B cell (primary cell): Measurements from ENCODE around the gene NHS. TPM values are rescaled to one million over a fixed set of nuclear protein-coding genes. Genes with fewer than 3 reads are reported as not detected.
"Not testable (repeated sequence)": the region's sequence is repeated elsewhere in the genome, so short reads cannot be mapped to it uniquely, and the experiment has no call there.

Experiments used
- ATAC-seq: fragments of 200-7000 bp; cut with Tn5 transposase; one replicate; pipeline ENCODE4 v1.10.0; 2021; ENCODE audit warnings: low read depth, mild to moderate bottlenecking, moderate number of reproducible peaks, moderate library complexity
- CTCF ChIA-PET: fragments of 350-600 bp; sonication (Branson Sonifier 250); formaldehyde crosslinking; loops from one replicate; lab custom pipeline; 2021; ENCODE audit warnings: antibody characterized with exemption, inconsistent platforms; lab: Charles Lee
- POLR2A ChIA-PET: fragments of 350-600 bp; sonication (Branson Sonifier 250); formaldehyde crosslinking; loops from one replicate; lab custom pipeline; 2021; ENCODE audit warnings: antibody characterized with exemption; lab: Charles Lee
- DNase-seq: peaks from one replicate; pipeline ENCODE4 v3.0.0; 2013
- H2AFZ ChIP-seq: 2 replicates; pipeline ENCODE4 v1.6.1; 2012; ENCODE audit warnings: mild to moderate bottlenecking, low read depth, low read length; ENCODE audit not compliant: insufficient read depth, poor library complexity, severe bottlenecking
- H3K27ac ChIP-seq, 2 donors: 1 replicate in 1 of 2; 2 replicates in 1 of 2; pipeline ENCODE4 v1.5.1; 2012 to 2013; ENCODE audit warnings: low read length in 2 of 2, mild to moderate bottlenecking in 2 of 2, moderate library complexity in 1 of 2
- H3K27me3 ChIP-seq, 4 experiments: fragments of 200-600 bp in 1 of 4; sonication (generic) in 1 of 4; replicated peaks in 1 of 4; 1 replicate in 2 of 4; 2 replicates in 2 of 4; pipeline versions ENCODE4 v1.6.1 to v1.7.0; 2013 to 2016; ENCODE audit warnings: low read length in 3 of 4, mild to moderate bottlenecking in 2 of 4, mixed read lengths in 1 of 4, moderate library complexity in 1 of 4; ENCODE audit not compliant: insufficient read depth in 4 of 4, control insufficient read depth in 3 of 4; ENCODE audit errors: control extremely low read depth in 1 of 4
- H3K36me3 ChIP-seq, 2 experiments: replicated peaks in 1 of 2; 1 replicate in 1 of 2; 2 replicates in 1 of 2; pipeline versions ENCODE4 v1.6.1 to v1.7.1; 2013; ENCODE audit warnings: low read length in 1 of 2; ENCODE audit not compliant: insufficient read depth in 2 of 2, control insufficient read depth in 1 of 2; ENCODE audit errors: control extremely low read depth in 1 of 2, extremely low read depth in 1 of 2
- H3K4me1 ChIP-seq, 2 donors: fragments of 200-600 bp in 1 of 2; sonication (generic) in 1 of 2; 1 replicate in 1 of 2; 2 replicates in 1 of 2; pipeline versions ENCODE4 v1.5.1 to v1.6.1; 2013 to 2017; ENCODE audit warnings: low read length in 2 of 2; ENCODE audit not compliant: control insufficient read depth in 2 of 2, insufficient read depth in 2 of 2
- H3K4me2 ChIP-seq: replicated peaks from 2 replicates; pipeline ENCODE3; 2012; ENCODE audit warnings: mild to moderate bottlenecking, low read depth, low read length; ENCODE audit not compliant: poor library complexity, severe bottlenecking
- H3K4me3 ChIP-seq, 5 experiments: fragments of 200-600 bp in 1 of 5; sonication (generic) in 1 of 5; 1 replicate in 3 of 5; 2 replicates in 2 of 5; pipeline versions ENCODE4 v1.5.1 to v1.7.0; 2011 to 2016; ENCODE audit warnings: low read length in 4 of 5, mild to moderate bottlenecking in 4 of 5, low read depth in 2 of 5, control low read depth in 1 of 5, moderate library complexity in 1 of 5; ENCODE audit not compliant: insufficient read depth in 1 of 5; ENCODE audit errors: control extremely low read depth in 1 of 5, extremely low read depth in 1 of 5
- H3K79me2 ChIP-seq: fragments of 200-600 bp; sonication (generic); one replicate; pipeline ENCODE4 v1.6.0; 2016; ENCODE audit warnings: low read length; ENCODE audit not compliant: control insufficient read depth, insufficient read depth
- H3K9ac ChIP-seq: fragments of 200-600 bp; sonication (generic); 2 replicates; pipeline ENCODE4 v1.6.1; 2017; ENCODE audit warnings: mild to moderate bottlenecking, low read length, moderate library complexity
- H3K9me3 ChIP-seq, 3 donors: one replicate each; pipeline versions ENCODE4 v1.6.1 to v1.7.1; 2013; ENCODE audit warnings: low read length in 2 of 3; ENCODE audit not compliant: control insufficient read depth in 2 of 3, insufficient read depth in 1 of 3; ENCODE audit errors: control extremely low read depth in 1 of 3
- H4K20me1 ChIP-seq: 2 replicates; pipeline ENCODE4 v1.6.0; 2012; ENCODE audit warnings: mild to moderate bottlenecking, low read length; ENCODE audit not compliant: insufficient read depth, control insufficient read depth, poor library complexity, severe bottlenecking
- H3K27ac Mint-ChIP-seq: one replicate; pipeline ENCODE4 v1.8.0; 2021; ENCODE audit warnings: mixed read lengths
- H3K27me3 Mint-ChIP-seq: one replicate; pipeline ENCODE4 v1.8.0; 2021; ENCODE audit warnings: mixed read lengths
- H3K4me1 Mint-ChIP-seq: one replicate; pipeline ENCODE4 v1.8.0; 2021; ENCODE audit warnings: mixed read lengths
- H3K4me3 Mint-ChIP-seq: one replicate; pipeline ENCODE4 v1.8.0; 2021; ENCODE audit warnings: mixed read lengths
- H3K9me3 Mint-ChIP-seq: one replicate; pipeline ENCODE4 v1.8.0; 2022; ENCODE audit warnings: mixed read lengths; ENCODE audit not compliant: insufficient read depth
- EZH2 ChIP-seq: IDR thresholded peaks from 2 replicates; pipeline ENCODE4 v1.6.1; 2012; ENCODE audit warnings: borderline replicate concordance, low read depth, mild to moderate bottlenecking, moderate library complexity, low read length; ENCODE audit not compliant: insufficient read depth, poor library complexity, severe bottlenecking
- WGBS: methylation state at CpG from one replicate; pipeline ENCODE4 v1.1.5; 2013; ENCODE audit warnings: missing lambda C conversion rate; ENCODE audit not compliant: insufficient coverage; 5-methylcytosine and 5-hydroxymethylcytosine counted together
- intact Hi-C: fragments of 100-400 bp; cut with micrococcal nuclease; formaldehyde crosslinking; loops from one replicate; pipeline ENCODE4 v1.10.0; 2022
- polyA plus RNA-seq: library from polyadenylated mRNA; depleted of rRNA; stranded (reverse); fragments of >200 nt; gene quantifications from 2 replicates; pipeline ENCODE4 v1.2.3, GENCODE V29; 2012
- total RNA-seq, 2 donors: library from RNA; stranded (reverse); fragments of 120-200 nt in 1 of 2; gene quantifications; 1 replicate in 1 of 2; 2 replicates in 1 of 2; pipeline versions ENCODE4 v1.2.3 to v1.2.4, GENCODE V29; 2013 to 2022
- TF ChIP-seq, protein P1 (sequence below): fragments of 200-600 bp; IDR thresholded peaks from one replicate; pipeline ENCODE4 v1.8.0; 2022; ENCODE audit warnings: antibody characterized with exemption, mild to moderate bottlenecking

NHS gene
- total and polyA plus RNA-seq, 2 donors (not counting 1 experiment from before 2014, with no cell fraction given): not detected

DNA sequence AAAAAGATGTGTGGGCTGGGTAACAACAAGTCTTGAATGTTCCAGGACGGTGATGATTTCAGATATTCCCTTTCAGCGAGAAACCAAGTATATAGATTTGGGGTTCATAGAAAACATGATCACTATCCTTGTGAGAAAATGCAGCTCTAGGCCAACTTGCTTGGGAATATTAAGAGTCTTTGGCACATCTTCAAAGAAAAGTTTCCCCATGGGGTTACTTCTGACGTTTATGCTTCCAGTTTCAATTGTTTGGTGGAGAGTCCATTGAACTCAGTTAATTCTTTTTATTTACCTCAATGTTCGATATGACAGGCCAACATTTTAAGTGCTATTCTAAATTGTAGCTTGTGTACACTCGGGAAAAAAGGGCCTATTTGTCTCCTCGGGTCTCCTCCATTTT is 126.7 kb downstream of the NHS start:
- H3K4me3 Mint-ChIP-seq: no peak overlapping the region
- no peaks in the 10 kb centered on the region for H3K79me2 ChIP-seq
- H3K4me1 Mint-ChIP-seq: no peaks in the 10 kb centered on the region
- H3K4me1 ChIP-seq: no peaks in the 10 kb centered on the region
- no CpG with 5 or more reads among the region's 6 CpGs for WGBS
- H3K9me3 ChIP-seq: no peaks in the 10 kb centered on the region
- H3K4me2 ChIP-seq: no peak overlapping the region
- ChIA-PET POLR2A (no interaction called here), CTCF (no interaction called here)
- no peak overlapping the region for H3K27ac ChIP-seq
- no peaks in the 10 kb centered on the region for H3K27me3 ChIP-seq
- no peak overlapping the region for H3K4me3 ChIP-seq
- H3K9me3 Mint-ChIP-seq: no peaks in the 10 kb centered on the region
- H3K27me3 Mint-ChIP-seq: no peaks in the 10 kb centered on the region
- intact Hi-C loops: no loop called here
- no peaks in the 10 kb centered on the region for H3K36me3 ChIP-seq
- H2AFZ ChIP-seq: no peak overlapping the region
- ATAC-seq (no peak), DNase-seq (no peak)
- no peak overlapping the region for H3K9ac ChIP-seq
- TF ChIP-seq, protein P1, sequence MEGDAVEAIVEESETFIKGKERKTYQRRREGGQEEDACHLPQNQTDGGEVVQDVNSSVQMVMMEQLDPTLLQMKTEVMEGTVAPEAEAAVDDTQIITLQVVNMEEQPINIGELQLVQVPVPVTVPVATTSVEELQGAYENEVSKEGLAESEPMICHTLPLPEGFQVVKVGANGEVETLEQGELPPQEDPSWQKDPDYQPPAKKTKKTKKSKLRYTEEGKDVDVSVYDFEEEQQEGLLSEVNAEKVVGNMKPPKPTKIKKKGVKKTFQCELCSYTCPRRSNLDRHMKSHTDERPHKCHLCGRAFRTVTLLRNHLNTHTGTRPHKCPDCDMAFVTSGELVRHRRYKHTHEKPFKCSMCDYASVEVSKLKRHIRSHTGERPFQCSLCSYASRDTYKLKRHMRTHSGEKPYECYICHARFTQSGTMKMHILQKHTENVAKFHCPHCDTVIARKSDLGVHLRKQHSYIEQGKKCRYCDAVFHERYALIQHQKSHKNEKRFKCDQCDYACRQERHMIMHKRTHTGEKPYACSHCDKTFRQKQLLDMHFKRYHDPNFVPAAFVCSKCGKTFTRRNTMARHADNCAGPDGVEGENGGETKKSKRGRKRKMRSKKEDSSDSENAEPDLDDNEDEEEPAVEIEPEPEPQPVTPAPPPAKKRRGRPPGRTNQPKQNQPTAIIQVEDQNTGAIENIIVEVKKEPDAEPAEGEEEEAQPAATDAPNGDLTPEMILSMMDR: no peak
- no peak for TF ChIP-seq EZH2
- no peak overlapping the region for H3K27ac Mint-ChIP-seq
- H4K20me1 ChIP-seq: no peaks in the 10 kb centered on the region

DNA sequence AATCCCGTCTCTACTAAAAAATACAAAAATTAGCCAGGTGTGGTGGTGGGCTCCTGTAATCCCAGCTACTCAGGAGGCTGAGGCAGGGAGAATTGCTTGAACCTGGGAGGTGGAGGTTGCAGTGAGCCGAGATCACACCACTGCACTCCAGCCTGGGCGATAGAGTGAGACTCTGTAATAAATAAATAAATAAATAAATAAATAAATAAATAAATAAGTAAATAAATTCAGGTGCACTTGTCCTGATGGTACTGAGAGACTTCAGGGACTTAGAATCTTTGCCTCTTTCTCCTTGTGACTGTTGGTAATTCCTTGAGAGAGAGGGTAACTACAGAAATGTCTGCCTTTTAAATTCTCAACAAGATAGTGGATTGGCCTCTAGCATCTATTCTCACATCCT is 131.4 kb downstream of the NHS start:
- intact Hi-C loops, H4K20me1 ChIP-seq, H3K36me3 ChIP-seq, H3K9me3 Mint-ChIP-seq, H3K4me1 ChIP-seq, H3K27ac ChIP-seq, H2AFZ ChIP-seq, H3K27me3 Mint-ChIP-seq, H3K79me2 ChIP-seq, H3K4me3 ChIP-seq, H3K9me3 ChIP-seq, CTCF ChIA-PET, DNase-seq, ATAC-seq, H3K27me3 ChIP-seq, H3K4me3 Mint-ChIP-seq, POLR2A ChIA-PET, H3K4me2 ChIP-seq, H3K27ac Mint-ChIP-seq, H3K4me1 Mint-ChIP-seq, H3K9ac ChIP-seq: not testable (repeated sequence)
- no CpG with 5 or more reads among the region's 3 CpGs for WGBS
